OCI-LY7 (cell line): ENCODE results near the gene PEX5L. TPM values are rescaled to one million over a fixed set of nuclear protein-coding genes. Genes with fewer than 3 reads are reported as not detected.

Source experiments
- BruUV-seq: library from RNA; stranded (reverse); fragments of 400-500 nt; replicated peaks from 2 replicates; lab custom pipeline; 2021; lab: Mats Ljungman, UMichigan
- CTCF ChIA-PET: fragments of 300-600 bp; sonication (Branson Sonifier 250); formaldehyde crosslinking; loops from one replicate; lab custom pipeline; 2022; ENCODE audit warnings: antibody characterized with exemption; ENCODE audit not compliant: unreplicated experiment; lab: Charles Lee
- POLR2A ChIA-PET: fragments of 300-600 bp; sonication (Branson Sonifier 250); formaldehyde crosslinking; loops from one replicate; lab custom pipeline; 2022; ENCODE audit warnings: antibody characterized with exemption; lab: Charles Lee
- DNase-seq: peaks from one replicate; pipeline ENCODE4 v3.0.0-alpha.2; 2015; ENCODE audit warnings: low spot score
- H2AFZ ChIP-seq: fragments of 200-600 bp; sonication (generic), shearing (Covaris generic); 2 replicates; pipeline ENCODE4 v1.6.1; 2014; ENCODE audit warnings: mild to moderate bottlenecking, antibody characterized with exemption, low read length, moderate library complexity
- H3K27ac ChIP-seq: fragments of 200-600 bp; sonication (generic); 2 replicates; pipeline ENCODE4 v1.5.1; 2014; ENCODE audit warnings: mixed run types, low read depth, mild to moderate bottlenecking, moderate library complexity, low read length, inconsistent platforms; ENCODE audit not compliant: poor library complexity, severe bottlenecking
- H3K36me3 ChIP-seq: fragments of 200-600 bp; sonication (generic); 2 replicates; pipeline ENCODE4 v1.6.1; 2014; ENCODE audit warnings: mild to moderate bottlenecking, antibody characterized with exemption, low read length, moderate library complexity, mixed read lengths; ENCODE audit not compliant: insufficient read depth
- H3K4me1 ChIP-seq: fragments of 200-600 bp; sonication (generic); 2 replicates; pipeline ENCODE4 v1.5.1; 2014; ENCODE audit warnings: mild to moderate bottlenecking, low read length; ENCODE audit not compliant: insufficient read depth, poor library complexity, severe bottlenecking
- H3K4me2 ChIP-seq: fragments of 200-600 bp; sonication (generic); 2 replicates; pipeline ENCODE4 v1.6.1; 2014; ENCODE audit warnings: mild to moderate bottlenecking, low read length
- H3K4me3 ChIP-seq: fragments of 200-600 bp; sonication (generic); 2 replicates; pipeline ENCODE4 v1.5.1; 2014; ENCODE audit warnings: mild to moderate bottlenecking, low read depth, low read length; ENCODE audit not compliant: poor library complexity, severe bottlenecking
- H3K79me2 ChIP-seq: fragments of 200-600 bp; sonication (generic); 2 replicates; pipeline ENCODE4 v1.6.1; 2016; ENCODE audit warnings: low read depth, mild to moderate bottlenecking, low read length, moderate library complexity, mixed read lengths; ENCODE audit not compliant: insufficient read depth
- H3K9me2 ChIP-seq: fragments of 200-600 bp; sonication (generic); 2 replicates; pipeline ENCODE4 v1.6.1; 2016; ENCODE audit warnings: mild to moderate bottlenecking, low read length, mixed read lengths; ENCODE audit not compliant: insufficient read depth
- H3K9me3 ChIP-seq: fragments of 200-600 bp; sonication (generic); 2 replicates; pipeline ENCODE4 v1.6.1; 2014; ENCODE audit warnings: mild to moderate bottlenecking, mixed run types, low read length, mixed read lengths
- H4K20me1 ChIP-seq: fragments of 200-600 bp; sonication (generic); 2 replicates; pipeline ENCODE4 v1.6.1; 2014; ENCODE audit warnings: mild to moderate bottlenecking, antibody characterized with exemption, low read length, moderate library complexity, mixed read lengths; ENCODE audit not compliant: insufficient read depth
- CTCF ChIP-seq: fragments of 200-600 bp; sonication (generic); conservative IDR thresholded peaks from 2 replicates; pipeline ENCODE4 v1.5.1; 2014; ENCODE audit warnings: mild to moderate bottlenecking, antibody characterized with exemption, low read length, moderate library complexity, mixed read lengths
- EZH2phosphoT487 ChIP-seq: fragments of 200-600 bp; sonication (generic); IDR thresholded peaks from 2 replicates; pipeline ENCODE4 v1.6.1; 2018; ENCODE audit warnings: low read depth, borderline replicate concordance, mild to moderate bottlenecking, mixed run types, antibody characterized with exemption, low read length, moderate library complexity, mixed read lengths
- intact Hi-C: fragments of 100-400 bp; cut with micrococcal nuclease; formaldehyde crosslinking; loops from one replicate; pipeline ENCODE4 v1.10.0; 2022; ENCODE audit not compliant: unreplicated experiment
- total RNA-seq, 2 experiments: library from RNA; depleted of rRNA in 1 of 2; stranded (reverse); fragments of >200 nt in 1 of 2; shearing (Covaris generic) in 1 of 2; gene quantifications; 2 replicates each; pipeline ENCODE4 v1.2.3, GENCODE V29; 2014 to 2022

PEX5L gene
- total RNA-seq, 2 experiments from 2014 or later, result not detected

- no peaks in the 10 kb centered on the region for H3K4me1 ChIP-seq
- no peak overlapping the region for H3K4me2 ChIP-seq
- H4K20me1 ChIP-seq, result no peaks in the 10 kb centered on the region
- no peak for DNase-seq
- H3K4me3 ChIP-seq, result no peak overlapping the region
- POLR2A ChIA-PET, result interaction anchor here (0.8 kb wide), 1 partner anchor 13 kb away, joined by 3 read pairs; no protein-coding TSS in a partner anchor
- H3K36me3 ChIP-seq, result peaks cover 91% of the 10 kb centered on the region
- TF ChIP-seq CTCF (no peak), EZH2phosphoT487 (no peak)
- H3K9me2 ChIP-seq, result no peaks in the 10 kb centered on the region
- CTCF ChIA-PET, result no interaction called here
- H3K9me3 ChIP-seq, result no peaks in the 10 kb centered on the region
- H3K27ac ChIP-seq, result no peak overlapping the region
- H2AFZ ChIP-seq, result no peak overlapping the region
- no peaks in the 10 kb centered on the region for H3K79me2 ChIP-seq
- intact Hi-C loops, result no loop called here
- BruUV-seq, result no TSS peak
Measured at GRCh38 chr3:179766416-179767133, 270.2 kb downstream of the PEX5L start.

- H3K27ac ChIP-seq, result no peak overlapping the region
- no peaks in the 10 kb centered on the region for H3K9me2 ChIP-seq
- H4K20me1 ChIP-seq, result no peaks in the 10 kb centered on the region
- BruUV-seq, result no TSS peak
- TF ChIP-seq EZH2phosphoT487, result no peak
- no peak for TF ChIP-seq CTCF
- no peak overlapping the region for H2AFZ ChIP-seq
- intact Hi-C loops, result no loop called here
- no peak overlapping the region for H3K4me3 ChIP-seq
- H3K79me2 ChIP-seq, result no peaks in the 10 kb centered on the region
- H3K4me1 ChIP-seq, result no peaks in the 10 kb centered on the region
- H3K4me2 ChIP-seq, result no peak overlapping the region
- CTCF ChIA-PET, result no interaction called here
- POLR2A ChIA-PET, result interaction anchor here (0.6 to 1.1 kb wide), 4 partner anchors 17 to 986 kb away, joined by 3 read pairs; no protein-coding TSS in a partner anchor
- no peaks in the 10 kb centered on the region for H3K9me3 ChIP-seq
- peaks cover 91% of the 10 kb centered on the region for H3K36me3 ChIP-seq
- DNase-seq, result no peak
Measured at GRCh38 chr3:179765396-179765795, 271.3 kb downstream of the PEX5L start.

- H4K20me1 ChIP-seq, result no peaks in the 10 kb centered on the region
- intact Hi-C loops, result loop anchor here (5.0 kb wide), 1 partner anchor 114 kb away; no protein-coding TSS in a partner anchor
- no peak overlapping the region for H3K4me3 ChIP-seq
- H2AFZ ChIP-seq, result no peak overlapping the region
- H3K79me2 ChIP-seq, result no peaks in the 10 kb centered on the region
- POLR2A ChIA-PET, result no interaction called here
- H3K9me3 ChIP-seq, result no peaks in the 10 kb centered on the region
- no TSS peak for BruUV-seq
- no peaks in the 10 kb centered on the region for H3K4me1 ChIP-seq
- H3K4me2 ChIP-seq, result no peak overlapping the region
- CTCF ChIA-PET, result interaction anchor here (0.6 kb wide), 1 partner anchor 12 kb away, joined by 7 read pairs; no protein-coding TSS in a partner anchor
- TF ChIP-seq EZH2phosphoT487 (no peak), CTCF (no peak)
- no peaks in the 10 kb centered on the region for H3K9me2 ChIP-seq
- H3K36me3 ChIP-seq, result peaks cover 93% of the 10 kb centered on the region
- DNase-seq, result no peak
- H3K27ac ChIP-seq, result no peak overlapping the region
Measured at GRCh38 chr3:179760944-179761343, 275.8 kb downstream of the PEX5L start.
